ENCODE data around the gene ENTHD1. TPM values are rescaled to one million over a fixed set of nuclear protein-coding genes. Genes with fewer than 3 reads are reported as not detected.

ENTHD1 gene
- total and polyA plus RNA-seq, 9 of the 15 experiments (the other 6 are each of a cell fraction or from before 2014, with no cell fraction given), result 0.13 to 0.98 (median 0.35) TPM

DNA sequence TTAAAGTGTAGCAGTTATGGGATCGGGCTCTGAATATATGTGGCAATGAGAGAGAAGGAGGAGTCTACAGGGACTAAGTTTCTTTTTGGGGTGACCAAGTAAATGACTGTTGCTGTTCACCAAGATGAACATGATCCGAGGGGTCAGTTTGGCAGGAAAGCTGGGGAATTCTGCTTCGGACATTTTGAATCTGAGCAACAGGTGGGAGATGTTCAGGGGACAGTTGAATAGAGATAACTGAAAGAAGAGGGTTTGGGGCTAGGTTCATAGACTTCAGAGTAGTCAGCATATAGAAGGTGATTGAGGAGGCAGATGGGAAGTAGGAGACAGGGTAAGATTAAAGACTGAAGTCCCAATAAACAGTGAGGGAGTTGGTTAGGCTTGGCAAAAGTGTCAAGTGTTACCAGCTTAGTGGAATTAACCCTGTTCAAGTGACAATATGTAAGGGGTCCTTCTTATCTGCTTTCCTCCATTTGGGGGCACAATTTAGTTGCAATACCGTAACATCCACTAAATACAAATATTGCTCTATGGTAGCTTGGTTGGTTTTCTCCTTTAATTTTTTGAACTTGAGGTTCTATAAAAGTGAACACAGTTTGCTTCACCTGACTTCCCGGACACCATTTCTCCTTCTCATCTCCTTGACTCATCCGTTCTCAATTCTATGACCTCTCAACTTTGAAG is 2.9 kb upstream of the ENTHD1 start (continued):
- TF ChIP-seq, protein P1, sequence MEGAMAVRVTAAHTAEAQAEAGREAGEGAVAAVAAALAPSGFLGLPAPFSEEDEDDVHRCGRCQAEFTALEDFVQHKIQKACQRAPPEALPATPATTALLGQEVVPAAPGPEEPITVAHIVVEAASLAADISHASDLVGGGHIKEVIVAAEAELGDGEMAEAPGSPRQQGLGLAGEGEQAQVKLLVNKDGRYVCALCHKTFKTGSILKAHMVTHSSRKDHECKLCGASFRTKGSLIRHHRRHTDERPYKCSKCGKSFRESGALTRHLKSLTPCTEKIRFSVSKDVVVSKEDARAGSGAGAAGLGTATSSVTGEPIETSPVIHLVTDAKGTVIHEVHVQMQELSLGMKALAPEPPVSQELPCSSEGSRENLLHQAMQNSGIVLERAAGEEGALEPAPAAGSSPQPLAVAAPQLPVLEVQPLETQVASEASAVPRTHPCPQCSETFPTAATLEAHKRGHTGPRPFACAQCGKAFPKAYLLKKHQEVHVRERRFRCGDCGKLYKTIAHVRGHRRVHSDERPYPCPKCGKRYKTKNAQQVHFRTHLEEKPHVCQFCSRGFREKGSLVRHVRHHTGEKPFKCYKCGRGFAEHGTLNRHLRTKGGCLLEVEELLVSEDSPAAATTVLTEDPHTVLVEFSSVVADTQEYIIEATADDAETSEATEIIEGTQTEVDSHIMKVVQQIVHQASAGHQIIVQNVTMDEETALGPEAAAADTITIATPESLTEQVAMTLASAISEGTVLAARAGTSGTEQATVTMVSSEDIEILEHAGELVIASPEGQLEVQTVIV (CRISPR knock-in tag; IDR thresholded peaks at IDR 0.05; ENCODE audit: borderline replicate concordance), result no peak
- TF ChIP-seq KAT7 (CRISPR knock-in tag; IDR thresholded peaks at IDR 0.05; ENCODE audit: borderline replicate concordance), result no peak
- TF ChIP-seq, protein P2, sequence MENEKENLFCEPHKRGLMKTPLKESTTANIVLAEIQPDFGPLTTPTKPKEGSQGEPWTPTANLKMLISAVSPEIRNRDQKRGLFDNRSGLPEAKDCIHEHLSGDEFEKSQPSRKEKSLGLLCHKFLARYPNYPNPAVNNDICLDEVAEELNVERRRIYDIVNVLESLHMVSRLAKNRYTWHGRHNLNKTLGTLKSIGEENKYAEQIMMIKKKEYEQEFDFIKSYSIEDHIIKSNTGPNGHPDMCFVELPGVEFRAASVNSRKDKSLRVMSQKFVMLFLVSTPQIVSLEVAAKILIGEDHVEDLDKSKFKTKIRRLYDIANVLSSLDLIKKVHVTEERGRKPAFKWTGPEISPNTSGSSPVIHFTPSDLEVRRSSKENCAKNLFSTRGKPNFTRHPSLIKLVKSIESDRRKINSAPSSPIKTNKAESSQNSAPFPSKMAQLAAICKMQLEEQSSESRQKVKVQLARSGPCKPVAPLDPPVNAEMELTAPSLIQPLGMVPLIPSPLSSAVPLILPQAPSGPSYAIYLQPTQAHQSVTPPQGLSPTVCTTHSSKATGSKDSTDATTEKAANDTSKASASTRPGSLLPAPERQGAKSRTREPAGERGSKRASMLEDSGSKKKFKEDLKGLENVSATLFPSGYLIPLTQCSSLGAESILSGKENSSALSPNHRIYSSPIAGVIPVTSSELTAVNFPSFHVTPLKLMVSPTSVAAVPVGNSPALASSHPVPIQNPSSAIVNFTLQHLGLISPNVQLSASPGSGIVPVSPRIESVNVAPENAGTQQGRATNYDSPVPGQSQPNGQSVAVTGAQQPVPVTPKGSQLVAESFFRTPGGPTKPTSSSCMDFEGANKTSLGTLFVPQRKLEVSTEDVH (IDR thresholded peaks at IDR 0.05; ENCODE audit: low read depth, partially characterized antibody), result no peak
- TF ChIP-seq, protein P3, sequence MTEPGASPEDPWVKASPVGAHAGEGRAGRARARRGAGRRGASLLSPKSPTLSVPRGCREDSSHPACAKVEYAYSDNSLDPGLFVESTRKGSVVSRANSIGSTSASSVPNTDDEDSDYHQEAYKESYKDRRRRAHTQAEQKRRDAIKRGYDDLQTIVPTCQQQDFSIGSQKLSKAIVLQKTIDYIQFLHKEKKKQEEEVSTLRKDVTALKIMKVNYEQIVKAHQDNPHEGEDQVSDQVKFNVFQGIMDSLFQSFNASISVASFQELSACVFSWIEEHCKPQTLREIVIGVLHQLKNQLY (CRISPR knock-in tag; conservative IDR thresholded peaks at IDR 0.05), result no peak
- TF ChIP-seq HDAC1 (IDR thresholded peaks at IDR 0.05), result no peak

All from K562 (cell line).